ACHN (cell line): ENCODE results near the gene RAD51B.

Experiments used
- DNase-seq: peaks from one replicate; pipeline ENCODE4 v3.0.0-alpha.2; 2015
- in situ Hi-C: cut with HindIII; loops from 2 replicates; pipeline ENCODE4 v1.10.0; 2017; ENCODE audit warnings: low sequenced_read_pairs, low pct_ligation_motif_present, low pct_unique_long_range_greater_than_20kb

RAD51B gene

DNA sequence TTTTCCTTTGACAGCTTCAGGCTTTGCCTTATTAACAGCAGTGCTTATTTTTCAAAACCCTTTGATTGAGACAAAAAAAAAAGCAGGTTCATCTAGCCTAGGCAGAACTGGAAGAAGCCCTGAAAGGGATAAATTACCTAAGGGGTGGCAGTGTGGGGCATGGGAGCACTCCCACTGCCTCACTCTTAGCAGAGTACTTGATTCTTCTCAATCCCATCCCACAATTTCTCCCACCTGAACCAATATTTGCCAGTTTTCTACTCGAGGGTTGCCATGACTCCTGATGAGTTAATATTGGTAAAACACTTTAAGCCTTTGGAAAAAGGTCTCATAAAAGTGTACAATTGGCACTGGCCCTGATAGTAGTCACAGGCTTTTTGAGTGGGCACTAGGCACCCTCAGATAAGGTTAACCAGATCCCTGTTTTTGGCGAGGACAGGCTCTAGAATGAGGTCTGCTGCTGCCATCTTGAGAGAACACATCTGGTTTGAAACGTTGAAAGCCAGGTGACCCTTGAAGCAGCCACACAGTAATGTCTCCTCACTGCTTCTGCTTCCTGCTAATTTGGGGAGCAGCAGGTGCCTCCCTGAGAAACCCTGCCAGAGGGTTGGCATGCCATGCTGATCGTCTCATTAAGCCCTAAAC, 320.0 kb downstream of the RAD51B start:
- in situ Hi-C loops: loop anchor here (25.0 kb wide), 1 partner anchor 202 kb away; no protein-coding TSS in a partner anchor
- no peak for DNase-seq

DNA sequence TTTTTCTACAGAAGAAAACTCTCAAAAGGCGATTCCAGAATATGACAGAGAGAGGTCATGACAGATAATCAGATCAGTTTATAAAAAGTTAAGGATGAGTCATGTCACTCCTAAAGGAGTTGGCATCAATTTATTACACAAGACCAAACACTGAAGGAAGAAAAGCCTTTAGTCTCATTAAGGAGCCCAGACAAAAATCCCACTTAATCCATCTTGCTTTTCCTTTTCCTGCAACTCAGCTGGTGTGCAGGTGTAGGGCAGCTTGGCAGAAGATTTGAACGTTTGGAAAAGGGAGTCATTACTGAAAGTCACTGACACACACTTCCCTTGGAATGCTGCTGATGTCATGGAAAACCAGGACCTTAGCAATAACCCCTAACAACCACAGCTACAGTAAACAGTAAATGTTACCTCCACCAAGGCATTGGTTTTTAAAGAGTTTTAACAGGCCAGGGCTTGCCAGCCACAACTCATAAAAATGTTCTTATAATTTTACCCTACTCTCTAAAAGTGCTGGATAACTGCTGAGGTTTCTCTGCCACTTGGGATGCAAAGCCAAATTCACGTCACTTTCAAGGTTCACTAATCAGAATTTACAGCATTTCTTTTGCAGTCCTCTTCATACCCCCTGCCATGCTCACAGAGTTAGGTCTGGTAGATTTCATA, 320.6 kb downstream of the RAD51B start:
- DNase-seq: peak; percentile 98
- in situ Hi-C loops: loop anchor here (25.0 kb wide), 1 partner anchor 203 kb away; no protein-coding TSS in a partner anchor

DNA sequence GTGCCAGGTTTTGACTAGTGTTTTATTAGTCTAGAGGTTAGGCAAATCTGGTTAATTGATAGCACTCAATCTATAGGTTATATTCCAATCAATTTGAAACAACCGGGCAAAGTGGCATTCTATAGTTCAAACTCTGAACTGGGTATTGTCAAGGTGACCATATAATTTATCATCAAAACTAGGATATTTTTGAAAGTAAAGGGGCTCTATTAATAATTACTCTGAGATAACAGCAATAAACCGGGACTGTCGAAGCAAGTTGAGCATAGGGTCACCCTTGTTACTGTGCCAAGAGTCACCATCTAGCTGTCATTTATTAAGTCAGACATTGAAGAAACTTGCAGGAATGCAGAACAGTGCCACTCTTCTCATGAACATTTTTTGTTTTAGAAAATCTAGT, 321.2 kb downstream of the RAD51B start:
- peak; percentile 76 for DNase-seq
- in situ Hi-C loops: loop anchor here (25.0 kb wide), 1 partner anchor 204 kb away; no protein-coding TSS in a partner anchor

DNA sequence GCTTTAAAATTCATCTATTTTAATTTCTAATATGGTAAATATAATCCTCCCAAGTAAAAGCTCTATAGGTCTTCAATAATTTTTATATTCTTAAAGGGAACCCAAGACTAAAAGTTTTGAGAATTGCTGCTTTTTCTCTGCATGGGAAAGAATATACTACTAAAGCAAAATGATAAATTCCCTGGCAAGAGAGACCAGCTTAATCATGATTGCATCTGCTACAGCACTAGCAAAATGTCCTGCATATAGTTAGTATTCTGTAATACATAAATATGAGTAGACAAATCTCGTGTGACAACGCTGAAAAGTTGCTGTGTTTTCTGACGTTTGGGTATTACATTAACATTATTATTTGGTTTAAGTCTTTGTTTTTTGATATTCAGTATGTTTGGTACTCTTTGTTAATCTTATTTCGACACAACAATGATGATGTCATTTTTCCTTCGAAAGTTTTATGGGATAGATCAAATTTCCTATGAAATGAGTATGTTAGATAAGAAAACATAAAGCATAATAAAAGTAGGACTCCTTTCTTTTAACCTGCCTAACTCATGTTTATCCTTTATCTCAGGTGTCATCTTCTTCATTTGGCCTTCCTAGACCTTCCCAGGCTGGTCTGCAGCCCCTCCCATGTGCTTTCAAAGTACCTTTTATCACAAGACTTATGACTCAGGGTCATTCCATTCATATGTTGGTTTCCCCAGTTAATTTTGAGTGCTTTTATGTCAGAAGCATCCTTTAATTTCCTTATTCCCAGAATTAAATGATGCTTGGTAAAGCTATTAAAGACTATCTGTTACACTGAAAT, 321.9 kb downstream of the RAD51B start:
- DNase-seq: peak; percentile 66
- in situ Hi-C loops: loop anchor here (25.0 kb wide), 1 partner anchor 204 kb away; no protein-coding TSS in a partner anchor

DNA sequence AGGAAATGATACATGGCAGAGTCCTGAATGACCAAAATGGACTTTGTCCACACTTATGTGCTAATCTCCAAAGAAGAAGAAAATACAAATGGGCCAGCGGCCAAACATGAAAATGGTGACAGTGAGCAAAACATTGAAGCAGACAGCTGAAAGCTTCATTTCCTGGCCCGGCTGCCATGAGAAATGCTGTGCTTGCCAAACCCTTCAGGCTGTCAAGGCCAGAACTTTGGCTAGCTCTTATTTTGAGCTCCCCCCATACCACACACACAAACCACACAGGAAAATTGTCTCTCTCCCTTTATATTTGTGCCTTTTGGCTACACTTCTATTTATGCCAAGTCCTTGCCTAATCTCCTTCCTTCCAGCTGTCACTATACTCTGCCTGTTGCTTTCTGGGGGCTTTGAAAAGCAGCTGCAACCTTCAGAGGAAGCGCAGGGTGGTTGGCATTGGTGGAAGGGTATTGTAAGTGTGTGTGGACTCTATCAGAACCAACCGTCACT, 323.8 kb downstream of the RAD51B start:
- in situ Hi-C loops: loop anchor here (25.0 kb wide), 1 partner anchor 206 kb away; no protein-coding TSS in a partner anchor
- DNase-seq: no peak

DNA sequence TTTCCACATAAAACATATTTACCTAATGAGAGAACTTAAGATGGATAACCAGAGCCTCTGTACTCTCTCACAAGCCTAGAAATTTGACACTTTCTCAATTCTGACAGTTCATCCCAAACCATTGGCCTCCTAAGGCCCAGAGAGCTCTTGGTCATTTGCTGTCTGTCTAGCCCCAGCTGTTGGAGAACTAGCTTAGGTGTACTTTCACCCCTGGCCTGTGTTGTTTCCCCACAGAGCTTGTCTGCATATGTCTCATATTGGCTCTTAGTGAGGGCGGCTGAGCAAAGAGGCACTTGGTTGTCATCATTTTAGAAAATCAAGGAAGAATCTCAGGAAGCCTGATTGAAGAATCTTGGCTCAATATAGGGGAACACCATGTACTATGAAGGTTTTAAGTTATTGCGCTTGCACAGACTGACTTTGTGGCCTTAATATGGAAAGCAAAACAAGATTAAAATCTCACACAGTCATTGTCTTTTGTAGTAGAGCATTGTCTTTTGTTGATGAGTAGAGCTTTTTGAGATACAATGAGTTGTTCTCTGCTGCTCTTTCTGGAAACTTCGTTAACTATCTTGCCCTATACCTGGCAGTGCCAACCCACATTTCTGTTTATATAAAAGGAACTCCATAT, 324.6 kb downstream of the RAD51B start:
- in situ Hi-C loops: loop anchor here (25.0 kb wide), 1 partner anchor 207 kb away; no protein-coding TSS in a partner anchor
- DNase-seq: no peak

DNA sequence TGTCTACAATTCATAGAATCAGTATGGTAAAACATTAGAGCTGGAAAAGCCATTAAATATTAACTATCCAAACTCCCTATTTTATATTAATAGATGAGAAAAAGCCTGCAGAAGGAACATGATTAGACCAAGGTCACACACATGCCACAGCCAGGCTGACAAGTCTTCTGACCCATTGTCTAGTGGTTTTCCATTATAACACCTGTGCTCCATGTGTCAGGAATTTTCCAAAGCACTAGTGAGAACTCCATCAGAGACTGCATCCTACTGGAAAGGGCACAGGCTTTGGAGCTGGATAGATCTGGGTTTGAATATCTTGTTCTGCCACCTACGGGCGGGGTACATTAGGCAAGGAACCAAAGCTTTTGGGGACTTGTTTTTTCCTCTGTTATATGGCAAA, 325.5 kb downstream of the RAD51B start:
- in situ Hi-C loops: loop anchor here (25.0 kb wide), 1 partner anchor 208 kb away; no protein-coding TSS in a partner anchor

DNA sequence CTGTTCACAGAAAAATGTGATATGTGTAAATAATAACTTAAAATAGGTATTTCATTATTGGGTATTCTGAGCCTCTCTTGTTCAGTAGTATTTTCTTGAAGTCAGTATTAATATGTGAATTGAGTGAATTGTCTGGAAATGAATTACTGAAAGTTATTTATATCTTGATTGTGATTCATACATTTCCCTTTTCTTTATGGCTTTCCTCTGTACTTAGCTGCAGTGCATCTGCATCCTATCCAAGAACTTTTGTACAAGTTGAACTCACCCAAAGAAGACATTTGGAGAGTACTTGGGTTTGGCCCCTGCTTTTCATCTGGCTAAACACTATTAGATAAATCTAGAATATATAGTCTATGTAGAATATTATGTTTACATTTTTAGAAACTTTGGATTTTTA, 326.0 kb downstream of the RAD51B start:
- in situ Hi-C loops: loop anchor here (25.0 kb wide), 1 partner anchor 208 kb away; no protein-coding TSS in a partner anchor

More for the DNA sequence above, 325.5 kb downstream of the RAD51B start:
- peak; percentile 94 for DNase-seq

DNA sequence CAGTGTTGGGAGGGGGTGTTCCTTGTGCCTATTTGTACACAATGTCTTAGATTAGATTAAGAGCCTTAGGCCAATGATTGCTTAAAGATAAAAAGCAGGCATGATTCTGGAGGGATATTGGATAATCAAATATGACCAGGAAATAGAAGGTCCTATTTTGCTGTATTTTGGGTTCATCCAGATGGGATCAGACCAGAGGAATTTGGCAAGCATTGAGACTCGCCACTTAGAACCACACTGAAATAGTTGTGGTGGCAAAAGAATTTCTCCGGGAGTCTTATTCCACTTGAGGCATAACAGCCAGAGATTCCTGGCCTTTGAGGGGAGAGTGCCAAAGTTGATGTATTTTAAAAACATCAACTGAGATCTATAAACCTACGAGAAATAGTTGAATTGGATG, 327.2 kb downstream of the RAD51B start:
- DNase-seq: peak; percentile 98
- in situ Hi-C loops: loop anchor here (25.0 kb wide), 1 partner anchor 210 kb away; no protein-coding TSS in a partner anchor

More for the DNA sequence above, 326.0 kb downstream of the RAD51B start:
- DNase-seq: peak; percentile 44

DNA sequence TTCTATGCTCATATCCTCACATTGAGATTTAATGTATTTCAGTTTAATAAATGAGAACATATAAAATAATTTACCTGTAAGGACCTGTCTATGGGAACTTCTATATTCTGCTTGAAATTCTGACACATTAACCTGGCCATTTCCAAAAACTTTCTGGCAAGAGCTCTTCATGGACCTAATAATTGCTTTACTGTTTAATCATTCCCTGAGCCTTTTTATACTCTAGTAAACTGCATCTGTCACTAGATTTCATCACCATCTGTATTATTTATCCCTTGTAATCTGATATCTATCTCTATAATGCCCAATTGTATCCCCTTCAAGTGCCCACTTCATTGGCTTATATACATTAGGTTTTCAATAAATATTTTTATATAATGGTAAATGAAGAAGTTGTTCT, 327.7 kb downstream of the RAD51B start:
- DNase-seq: peak; percentile 86
- in situ Hi-C loops: loop anchor here (25.0 kb wide), 1 partner anchor 210 kb away; no protein-coding TSS in a partner anchor

DNA sequence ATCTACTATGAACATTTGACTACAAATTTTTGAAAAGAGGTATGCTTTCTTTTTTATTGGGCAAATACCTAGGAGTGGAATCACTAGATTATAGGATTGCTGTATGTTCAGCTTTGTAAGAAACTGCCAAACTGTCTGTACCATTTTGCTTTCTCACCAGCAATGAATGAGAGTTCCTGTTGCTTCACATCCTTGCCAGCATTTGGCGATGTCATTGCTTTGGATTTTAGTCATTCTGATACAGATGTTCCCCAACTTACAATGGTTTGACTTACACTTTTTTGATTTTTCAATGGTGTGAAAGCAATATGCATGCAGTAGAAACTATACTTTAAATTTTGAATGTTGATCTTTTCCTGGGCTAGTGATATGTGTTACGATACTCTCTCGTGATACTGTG, 328.7 kb downstream of the RAD51B start:
- no peak for DNase-seq
- in situ Hi-C loops: loop anchor here (25.0 kb wide), 1 partner anchor 211 kb away; no protein-coding TSS in a partner anchor

DNA sequence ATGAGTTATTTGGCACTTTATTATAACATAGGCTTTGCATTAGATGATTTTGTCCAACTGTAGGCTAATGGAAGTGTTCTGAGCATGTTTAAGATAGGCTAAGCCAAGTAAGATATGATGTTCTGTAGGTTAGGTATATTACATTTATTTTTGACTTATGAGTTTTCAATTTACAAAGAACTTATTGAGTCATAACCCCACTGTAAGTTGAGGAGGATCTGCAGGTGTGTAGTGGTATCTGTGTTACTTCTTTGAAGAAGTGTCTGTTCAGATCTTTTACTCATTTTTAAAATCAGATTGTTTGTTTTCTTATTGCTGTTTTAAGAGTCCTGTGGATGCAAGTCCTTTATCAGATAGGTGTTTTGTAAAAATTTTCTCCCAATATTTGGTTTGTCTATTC, 329.2 kb downstream of the RAD51B start:
- DNase-seq: no peak
- in situ Hi-C loops: loop anchor here (25.0 kb wide), 1 partner anchor 211 kb away; no protein-coding TSS in a partner anchor

DNA sequence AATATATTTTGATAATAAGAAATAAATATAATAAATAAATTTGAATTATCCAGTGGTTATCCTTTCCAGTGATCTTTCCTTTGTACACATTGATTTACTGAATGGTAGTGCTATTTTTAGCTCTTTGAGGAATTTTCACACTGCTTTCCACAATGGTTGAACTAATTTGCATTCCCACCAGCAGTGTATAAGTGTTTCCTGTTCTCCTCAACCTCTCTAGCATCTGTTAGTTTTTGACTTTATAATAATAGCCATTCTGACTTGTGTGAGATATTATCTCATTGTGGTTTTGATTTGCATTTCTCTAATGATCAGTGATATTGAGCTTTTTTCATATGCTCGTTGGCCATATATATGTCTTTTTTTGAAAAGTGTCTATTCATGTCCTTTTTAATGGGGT, 333.7 kb downstream of the RAD51B start:
- no peak for DNase-seq
- in situ Hi-C loops: no loop called here

DNA sequence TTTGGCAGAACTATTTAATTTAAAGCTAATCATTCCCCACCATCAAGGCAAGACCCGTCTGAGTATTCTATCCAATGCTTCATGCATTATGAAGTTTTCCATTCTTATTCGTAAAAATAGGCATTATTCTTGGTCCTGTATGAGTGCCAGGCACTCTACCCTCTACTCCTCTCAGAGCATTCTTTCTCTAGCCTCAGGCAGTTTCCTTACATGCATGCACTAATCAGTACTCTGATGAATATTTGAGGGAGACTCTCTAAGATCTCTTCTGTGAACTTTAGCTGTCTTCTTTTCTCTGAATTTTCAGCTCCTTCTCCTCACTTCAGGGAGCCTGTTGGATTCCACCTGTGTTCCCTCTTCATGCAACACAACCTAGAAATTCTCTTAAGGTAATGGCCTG, 334.7 kb downstream of the RAD51B start:
- in situ Hi-C loops: no loop called here
- DNase-seq: no peak

DNA sequence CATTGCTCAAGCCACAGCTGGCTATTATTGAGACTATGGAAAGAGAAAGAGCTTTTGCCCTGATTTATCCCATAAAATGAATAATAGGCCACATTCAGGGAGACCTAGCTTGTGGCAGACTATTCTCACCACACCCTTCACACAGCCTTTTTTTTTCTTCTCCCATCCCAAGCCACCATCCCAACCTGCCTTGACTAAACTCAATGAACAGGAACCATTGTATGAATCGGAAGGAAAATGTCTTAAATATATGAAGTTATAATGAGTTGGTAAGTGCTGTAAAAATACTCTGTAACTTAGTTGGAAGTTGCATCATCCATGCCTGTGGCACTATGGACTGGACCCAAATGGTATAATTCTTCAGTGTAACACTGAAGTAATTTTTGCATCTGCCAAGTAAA, 338.4 kb downstream of the RAD51B start:
- in situ Hi-C loops: no loop called here
- no peak for DNase-seq

DNA sequence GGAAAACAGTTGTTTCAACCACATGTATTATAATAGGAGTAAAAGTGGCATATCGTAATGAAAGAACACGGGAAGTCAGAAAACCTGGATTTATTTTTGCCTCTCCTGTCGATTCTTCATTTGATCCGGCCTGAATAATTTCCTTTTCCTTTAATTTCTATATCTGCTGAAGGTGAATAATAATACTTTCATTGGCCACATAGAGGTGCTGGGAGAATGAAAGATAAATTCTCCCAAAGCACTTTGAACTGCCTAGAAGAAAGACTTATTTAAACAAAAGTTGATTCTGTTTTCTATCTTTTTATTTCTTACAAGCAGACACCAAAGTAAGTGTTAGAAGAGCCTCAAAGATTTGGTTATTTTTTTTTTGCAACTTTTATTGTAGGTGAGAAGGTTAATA, 339.1 kb downstream of the RAD51B start:
- no peak for DNase-seq
- in situ Hi-C loops: no loop called here

DNA sequence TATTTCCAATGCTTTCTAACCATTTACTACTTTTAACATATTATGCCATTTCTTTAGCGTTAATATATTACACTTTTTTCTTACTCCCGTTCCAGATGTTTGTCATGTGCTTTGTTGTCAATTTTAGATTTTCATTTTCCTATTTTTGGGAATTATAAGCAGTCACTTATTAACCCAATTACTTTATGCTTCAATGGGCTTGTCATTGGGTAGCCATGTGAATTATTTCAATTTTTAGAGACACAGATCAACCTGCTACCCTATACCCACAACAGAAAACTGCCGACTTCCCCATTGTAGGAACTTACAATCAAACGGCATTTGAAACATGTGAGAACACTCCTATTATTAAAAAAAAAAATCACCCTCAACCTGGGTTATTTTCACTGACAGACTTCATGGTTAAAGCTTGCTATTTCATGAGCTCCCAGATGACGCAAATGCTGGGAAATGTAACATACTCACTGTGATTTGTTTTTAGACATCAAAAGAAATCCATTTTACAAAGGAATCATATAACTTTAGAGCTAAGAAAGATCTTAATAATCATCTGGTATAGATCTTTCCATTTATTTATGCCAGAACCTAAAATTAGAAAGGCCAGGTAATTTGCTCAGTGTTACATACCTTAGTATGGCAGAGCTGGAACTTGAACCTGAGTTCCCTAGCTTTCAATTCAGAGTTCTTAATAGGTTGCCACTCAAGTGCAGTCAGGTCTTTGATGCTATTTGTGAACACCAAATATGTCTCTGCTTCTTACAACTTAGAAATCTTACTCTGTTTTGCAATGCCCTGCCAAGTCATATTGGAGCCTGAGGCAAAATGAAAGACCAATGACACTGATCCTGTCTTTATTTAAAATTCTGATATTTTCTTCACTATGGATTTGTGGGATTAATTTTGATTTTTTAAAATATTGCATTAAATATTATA, 340.4 kb downstream of the RAD51B start:
- in situ Hi-C loops: no loop called here
- no peak for DNase-seq
